NB4 (cell line): ENCODE measurements around the gene F2RL1.
"Not testable (repeated sequence)": the region's sequence is repeated elsewhere in the genome, so short reads cannot be mapped to it uniquely, and the experiment has no call there.

Experiments
- DNase-seq: peaks from one replicate; pipeline ENCODE4 v3.0.0; 2010; ENCODE audit warnings: low read depth
- H3K4me3 ChIP-seq: one replicate; pipeline ENCODE4 v1.5.1; 2011; ENCODE audit warnings: mild to moderate bottlenecking, low read depth, low read length, moderate library complexity
- CTCF ChIP-seq: IDR thresholded peaks from one replicate; pipeline ENCODE4 v1.5.1; 2012; ENCODE audit warnings: low read depth, low read length
- MAX ChIP-seq: IDR thresholded peaks from 2 replicates; pipeline ENCODE4 v1.6.1; 2011; ENCODE audit warnings: low read depth, low read length
- MYC ChIP-seq: IDR thresholded peaks from 2 replicates; pipeline ENCODE4 v1.6.1; 2011; ENCODE audit warnings: low read depth, low read length
- POLR2A ChIP-seq: IDR thresholded peaks from 2 replicates; pipeline ENCODE4 v1.6.1; 2011; ENCODE audit warnings: mild to moderate bottlenecking; ENCODE audit not compliant: insufficient read length; ENCODE audit errors: extremely low read depth

F2RL1 gene

GRCh38 chr5:76851728-76852369 lies 33.0 kb downstream of the F2RL1 start:
- no peak for TF ChIP-seq CTCF
- TF ChIP-seq MAX = 0 out of 2 replicates have a peak, but pooled peaks have one; percentile 8
- no peak overlapping the region for H3K4me3 ChIP-seq
- peak; percentile 29 for DNase-seq

GRCh38 chr5:76852772-76853171 lies 33.9 kb downstream of the F2RL1 start:
- DNase-seq = no peak
- TF ChIP-seq MYC (no peak), CTCF (no peak), MAX (no peak), POLR2A (no peak)
- no peak overlapping the region for H3K4me3 ChIP-seq

GRCh38 chr5:76853741-76854140 lies 34.9 kb downstream of the F2RL1 start:
- DNase-seq, H3K4me3 ChIP-seq: not testable (repeated sequence)

- TF ChIP-seq MYC (no peak), POLR2A (no peak), MAX (no peak), CTCF (no peak)
- no peak for DNase-seq
- no peak overlapping the region for H3K4me3 ChIP-seq
These were observed 35.8 kb downstream of the F2RL1 start for GRCh38 chr5:76854644-76855043.

- H3K4me3 ChIP-seq, DNase-seq: not testable (repeated sequence)
These were observed 36.7 kb downstream of the F2RL1 start for GRCh38 chr5:76855501-76855900.

GRCh38 chr5:76855961-76856360 lies 37.1 kb downstream of the F2RL1 start:
- peak; percentile 67 for DNase-seq
- H3K4me3 ChIP-seq = no peak overlapping the region
- TF ChIP-seq MAX (no peak), CTCF (no peak), POLR2A (no peak), MYC (no peak)

GRCh38 chr5:76856800-76857199 lies 38.0 kb downstream of the F2RL1 start:
- DNase-seq, H3K4me3 ChIP-seq: not testable (repeated sequence)
